Trophoblast cell (in vitro differentiated cells and primary cell): ENCODE data around the gene TCF7L1. TPM values are rescaled to one million over a fixed set of nuclear protein-coding genes. Genes with fewer than 3 reads are reported as not detected.
A peak's percentile ranks its signal among the peaks of the same experiment; 100 is the strongest.

Experiments used
- DNase-seq, 2 donors: peaks; one replicate each; pipeline ENCODE4 v3.0.0-alpha.2; 2016
- H2AFZ ChIP-seq: 2 replicates; pipeline ENCODE4 v1.6.1; 2013; ENCODE audit warnings: low read length, moderate library complexity, mild to moderate bottlenecking; ENCODE audit not compliant: insufficient read depth, poor library complexity
- H2AK5ac ChIP-seq: 2 replicates; pipeline ENCODE4 v1.6.1; 2013; ENCODE audit warnings: mild to moderate bottlenecking, low read length
- H2BK120ac ChIP-seq: 2 replicates; pipeline ENCODE4 v1.6.1; 2013; ENCODE audit warnings: low read length, mild to moderate bottlenecking, moderate library complexity; ENCODE audit not compliant: insufficient read depth, poor library complexity
- H2BK12ac ChIP-seq: 2 replicates; pipeline ENCODE4 v1.6.1; 2013; ENCODE audit warnings: mild to moderate bottlenecking, low read length, moderate library complexity
- H2BK5ac ChIP-seq: 2 replicates; pipeline ENCODE4 v1.6.1; 2013; ENCODE audit warnings: low read length, low read depth, moderate library complexity, mild to moderate bottlenecking; ENCODE audit not compliant: poor library complexity
- H3K14ac ChIP-seq: 2 replicates; pipeline ENCODE4 v1.6.1; 2013; ENCODE audit warnings: mild to moderate bottlenecking, low read length
- H3K18ac ChIP-seq: 2 replicates; pipeline ENCODE4 v1.6.1; 2013; ENCODE audit warnings: mild to moderate bottlenecking, low read length
- H3K23ac ChIP-seq: 2 replicates; pipeline ENCODE4 v1.6.1; 2013; ENCODE audit warnings: low read length
- H3K27ac ChIP-seq: 2 replicates; pipeline ENCODE4 v1.5.1; 2013; ENCODE audit warnings: low read depth, mild to moderate bottlenecking, inconsistent platforms, low read length, moderate library complexity
- H3K27me3 ChIP-seq: 2 replicates; pipeline ENCODE4 v1.6.1; 2013; ENCODE audit warnings: inconsistent platforms, mild to moderate bottlenecking, low read length, moderate library complexity; ENCODE audit not compliant: insufficient read depth
- H3K36me3 ChIP-seq, 2 experiments: 1 replicate in 1 of 2; 2 replicates in 1 of 2; pipeline ENCODE4 v1.6.1; 2013; ENCODE audit warnings: low read length in 2 of 2, mild to moderate bottlenecking in 2 of 2, moderate library complexity in 1 of 2; ENCODE audit not compliant: insufficient read depth in 2 of 2, control insufficient read depth in 1 of 2
- H3K4ac ChIP-seq: 2 replicates; pipeline ENCODE4 v1.6.1; 2013; ENCODE audit warnings: low read depth, mild to moderate bottlenecking, low read length, moderate library complexity
- H3K4me1 ChIP-seq, 2 experiments: 1 replicate in 1 of 2; 2 replicates in 1 of 2; pipeline ENCODE4 v1.6.1; 2013; ENCODE audit warnings: low read length in 2 of 2, mild to moderate bottlenecking in 2 of 2, moderate library complexity in 1 of 2; ENCODE audit not compliant: insufficient read depth in 2 of 2, control insufficient read depth in 1 of 2
- H3K4me2 ChIP-seq: 2 replicates; pipeline ENCODE4 v1.6.1; 2013; ENCODE audit warnings: inconsistent platforms, mild to moderate bottlenecking, low read length, moderate library complexity
- H3K4me3 ChIP-seq: 2 replicates; pipeline ENCODE4 v1.5.1; 2013; ENCODE audit warnings: mild to moderate bottlenecking, low read depth, low read length, inconsistent platforms
- H3K79me1 ChIP-seq: one replicate; pipeline ENCODE4 v1.6.1; 2013; ENCODE audit warnings: low read length
- H3K79me2 ChIP-seq: 2 replicates; pipeline ENCODE4 v1.6.1; 2013; ENCODE audit warnings: low read length, mild to moderate bottlenecking; ENCODE audit not compliant: control insufficient read depth, insufficient read depth, poor library complexity
- H3K9ac ChIP-seq: 2 replicates; pipeline ENCODE4 v1.6.1; 2013; ENCODE audit warnings: mild to moderate bottlenecking, low read length
- H3K9me3 ChIP-seq: 2 replicates; pipeline ENCODE4 v1.6.1; 2013; ENCODE audit warnings: low read depth, mild to moderate bottlenecking, control low read depth, inconsistent platforms, low read length; ENCODE audit not compliant: insufficient read depth
- H4K12ac ChIP-seq: 2 replicates; pipeline ENCODE4 v1.6.1; 2013; ENCODE audit warnings: low read depth, mild to moderate bottlenecking, low read length, moderate library complexity
- H4K8ac ChIP-seq: 2 replicates; pipeline ENCODE4 v1.6.1; 2013; ENCODE audit warnings: low read depth, mild to moderate bottlenecking, low read length, moderate library complexity
- H4K91ac ChIP-seq: one replicate; pipeline ENCODE4 v1.6.1; 2013; ENCODE audit warnings: low read depth, mild to moderate bottlenecking, low read length, moderate library complexity
- WGBS: extraction: QIAGEN DNeasy Blood & Tissue Kit; methylation state at CpG from one replicate; pipeline ENCODE4 v1.1.7; 2013; ENCODE audit warnings: missing lambda C conversion rate; ENCODE audit not compliant: insufficient read length, insufficient coverage; ENCODE audit errors: extremely low coverage; 5-methylcytosine and 5-hydroxymethylcytosine counted together
- polyA plus RNA-seq: library from polyadenylated mRNA; stranded (reverse); fragments of 200-250 nt; gene quantifications from 2 replicates; pipeline ENCODE4 v1.2.3, GENCODE V29; 2013

The TCF7L1 gene
- 21.9 and 23.4 TPM in 2 replicates for polyA plus RNA-seq

DNA sequence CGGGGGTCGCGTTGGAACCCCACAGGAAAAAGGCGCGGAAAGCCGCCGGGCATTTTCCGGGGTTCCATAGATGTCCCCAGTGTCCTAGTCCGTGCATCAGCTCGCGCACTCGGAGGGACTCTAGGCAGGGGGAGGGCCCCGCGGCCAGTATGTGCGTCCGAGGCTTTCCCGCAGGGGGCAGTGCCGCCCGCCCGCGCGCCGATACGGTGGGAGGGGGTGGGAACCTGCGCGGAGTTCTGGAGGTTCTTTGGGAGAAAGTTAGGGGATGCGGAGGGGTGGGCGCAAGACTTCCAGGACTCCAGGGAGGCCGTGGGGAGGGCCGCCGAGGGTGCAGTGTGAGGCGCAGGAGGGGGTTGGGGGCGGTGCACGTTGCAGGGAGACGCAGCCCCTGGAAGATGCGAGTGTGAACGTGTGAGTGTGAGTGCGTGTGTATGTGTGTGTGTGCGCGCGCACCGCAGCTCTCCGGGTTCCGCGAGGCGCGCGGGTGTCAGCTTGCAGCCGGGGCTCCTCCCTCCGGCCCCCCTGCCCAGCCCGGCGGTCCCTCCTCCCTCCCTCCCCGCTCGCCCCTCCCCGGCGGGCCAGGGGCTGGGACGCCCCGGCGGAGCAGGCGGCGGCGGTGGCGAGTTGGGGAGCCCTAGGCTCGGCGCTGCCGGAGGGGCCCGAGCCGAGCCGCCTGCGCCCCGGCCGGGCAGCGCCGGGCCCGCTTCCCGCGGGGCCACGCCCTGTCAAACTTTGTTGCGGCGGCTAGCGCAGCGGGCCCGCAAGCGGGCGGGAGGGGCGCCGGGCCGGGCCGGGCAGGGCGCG is at the start of gene TCF7L1:
Gene TCF7L1 (plus strand): TSS at position 559 of the 804 bp plus-strand sequence. CDS start 293 bp downstream, outside the sequence.
- peaks cover 2% of the 10 kb centered on the region for H3K9me3 ChIP-seq
- peak within 1 kb of the TSS; percentile 28 for H3K14ac ChIP-seq
- no peak within 1 kb of the TSS for H3K23ac ChIP-seq
- peak within 1 kb of the TSS; percentile 24 for H2BK12ac ChIP-seq
- peak within 1 kb of the TSS; percentile 47 for H2BK120ac ChIP-seq
- peak within 1 kb of the TSS; percentile 42 for H2AK5ac ChIP-seq
- H3K79me1 ChIP-seq: peaks cover 7% of the 10 kb centered on the region
- peak within 1 kb of the TSS; percentile 81 for H3K4me3 ChIP-seq
- peaks cover 14% of the 10 kb centered on the region for H3K27me3 ChIP-seq
- peak within 1 kb of the TSS; percentile 55 for H4K8ac ChIP-seq
- H3K9ac ChIP-seq: peak within 1 kb of the TSS; percentile 83
- H3K27ac ChIP-seq: peak within 1 kb of the TSS; percentile 40
- peak within 1 kb of the TSS; percentile 78 for H4K91ac ChIP-seq
- H4K12ac ChIP-seq: peak within 1 kb of the TSS; percentile 6
- no CpG with 5 or more reads among the region's 91 CpGs for WGBS
- H3K79me2 ChIP-seq: peaks cover 7% of the 10 kb centered on the region
- no peaks in the 10 kb centered on the region for H3K36me3 ChIP-seq
- DNase-seq: peak; percentile 54 to 72
- H3K18ac ChIP-seq: peak within 1 kb of the TSS; percentile 76
- H3K4me1 ChIP-seq: peaks cover 0 to 13% of the 10 kb centered on the region in 2 experiments
- peak within 1 kb of the TSS; percentile 68 for H3K4ac ChIP-seq
- peak within 1 kb of the TSS; percentile 32 for H2BK5ac ChIP-seq
- peak within 1 kb of the TSS; percentile 65 for H2AFZ ChIP-seq
- H3K4me2 ChIP-seq: peak within 1 kb of the TSS; percentile 91

DNA sequence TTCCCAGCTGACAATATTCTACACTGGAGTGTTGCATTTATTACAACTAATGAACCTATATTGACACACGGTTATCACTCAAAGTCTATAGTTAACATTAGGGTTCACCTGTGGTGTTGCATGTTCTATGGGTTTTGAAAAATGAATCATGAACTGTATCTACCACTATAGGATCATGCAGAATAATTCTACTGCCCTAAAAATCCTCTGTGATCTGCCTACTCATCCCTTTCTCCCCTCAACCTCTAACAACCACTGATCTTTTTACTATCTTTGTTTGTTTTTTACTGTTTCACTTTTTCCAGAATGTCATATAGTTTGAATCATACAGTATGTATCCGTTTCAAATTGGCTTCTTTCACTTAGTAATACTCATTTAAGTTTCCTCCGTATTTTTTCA is 47.6 kb upstream of the TCF7L1 start:
- Histone ChIP-seq H4K91ac (no peak overlapping the region), H2BK120ac (no peak overlapping the region), H3K79me1 (no peaks in the 10 kb centered on the region), H2BK12ac (no peak overlapping the region), H2BK5ac (no peak overlapping the region), H3K36me3 (no peaks in the 10 kb centered on the region), H3K27me3 (no peaks in the 10 kb centered on the region), H3K9me3 (no peaks in the 10 kb centered on the region), H3K14ac (no peak overlapping the region), H4K12ac (no peak overlapping the region), H3K4ac (no peak overlapping the region), H3K4me3 (no peak overlapping the region), H3K79me2 (no peaks in the 10 kb centered on the region), H3K4me1 (no peaks in the 10 kb centered on the region), H3K9ac (no peak overlapping the region), H3K23ac (no peak overlapping the region), H2AFZ (no peak overlapping the region), H2AK5ac (no peak overlapping the region), H3K27ac (no peak overlapping the region), H3K18ac (no peak overlapping the region), H3K4me2 (no peak overlapping the region), H4K8ac (no peak overlapping the region)
- no peak for DNase-seq
- no CpG with 5 or more reads among the region's 3 CpGs for WGBS

DNA sequence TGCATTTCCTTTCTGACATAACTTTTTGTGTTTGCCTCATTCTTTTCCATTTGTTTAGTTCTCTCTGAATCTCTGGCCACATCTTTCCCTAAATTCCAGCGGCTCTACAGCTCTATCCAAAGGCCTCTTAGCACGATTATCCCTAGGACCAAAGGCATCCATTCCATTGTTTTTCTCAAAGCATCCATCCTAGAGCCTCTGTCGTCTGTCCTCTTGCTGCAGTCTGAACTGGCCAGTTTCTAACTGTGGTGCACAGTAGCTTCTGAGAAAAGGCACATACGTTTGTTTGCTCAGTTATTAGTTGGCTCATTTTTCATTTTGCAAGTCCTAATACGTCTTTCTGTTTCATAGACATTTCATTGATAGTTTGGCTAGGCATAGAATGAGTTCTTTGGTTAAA is 45.7 kb upstream of the TCF7L1 start:
- no peak for DNase-seq
- Histone ChIP-seq H3K18ac (no peak overlapping the region), H3K27me3 (no peaks in the 10 kb centered on the region), H4K91ac (no peak overlapping the region), H2BK12ac (no peak overlapping the region), H2BK5ac (no peak overlapping the region), H4K12ac (no peak overlapping the region), H3K4me3 (no peak overlapping the region), H3K9ac (no peak overlapping the region), H3K9me3 (no peaks in the 10 kb centered on the region), H3K4me2 (no peak overlapping the region), H2AK5ac (no peak overlapping the region), H3K79me1 (no peaks in the 10 kb centered on the region), H3K79me2 (no peaks in the 10 kb centered on the region), H2AFZ (no peak overlapping the region), H3K4ac (no peak overlapping the region), H4K8ac (no peak overlapping the region), H3K36me3 (no peaks in the 10 kb centered on the region), H3K23ac (no peak overlapping the region), H3K27ac (no peak overlapping the region), H2BK120ac (no peak overlapping the region), H3K14ac (no peak overlapping the region), H3K4me1 (no peaks in the 10 kb centered on the region)
- no CpG with 5 or more reads among the region's 5 CpGs for WGBS

DNA sequence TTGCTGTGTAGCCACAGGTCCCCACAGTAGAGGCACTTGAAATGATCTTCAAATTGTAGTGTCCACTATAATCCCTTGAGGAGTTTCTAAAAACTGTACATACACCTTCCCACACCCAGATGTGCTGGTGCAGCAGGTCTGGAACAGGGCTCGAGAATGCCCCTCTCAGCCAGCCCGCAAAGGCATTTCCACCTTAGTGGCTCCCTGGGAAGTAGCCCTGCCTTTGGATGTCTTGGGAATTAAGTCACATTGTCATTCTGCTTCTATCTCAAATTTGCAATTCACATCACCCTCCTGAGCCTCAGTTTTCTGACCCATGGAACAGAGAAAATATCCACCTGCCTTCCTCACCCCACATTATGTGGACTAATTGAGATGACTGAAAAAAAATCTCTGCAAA is 44.3 kb upstream of the TCF7L1 start:
- Histone ChIP-seq H2BK12ac (no peak overlapping the region), H3K4ac (no peak overlapping the region), H2BK5ac (no peak overlapping the region), H3K79me2 (no peaks in the 10 kb centered on the region), H4K8ac (no peak overlapping the region), H3K9ac (no peak overlapping the region), H3K18ac (no peak overlapping the region), H3K9me3 (no peaks in the 10 kb centered on the region), H2AK5ac (no peak overlapping the region), H3K79me1 (no peaks in the 10 kb centered on the region), H3K4me3 (no peak overlapping the region), H3K23ac (no peak overlapping the region), H4K91ac (no peak overlapping the region), H4K12ac (no peak overlapping the region), H3K36me3 (no peaks in the 10 kb centered on the region), H3K14ac (no peak overlapping the region), H3K4me1 (no peaks in the 10 kb centered on the region), H2BK120ac (no peak overlapping the region), H3K4me2 (no peak overlapping the region), H3K27me3 (no peaks in the 10 kb centered on the region), H2AFZ (no peak overlapping the region), H3K27ac (no peak overlapping the region)
- no CpG with 5 or more reads among the region's 2 CpGs for WGBS
- DNase-seq: no peak
